G401.6 (cell line): ENCODE measurements around the gene IL27RA.
"Not testable (repeated sequence)": the region's sequence is repeated elsewhere in the genome, so short reads cannot be mapped to it uniquely, and the experiment has no call there.

Experiments
- FAIRE-seq: peaks from 2 replicates; lab custom pipeline; 2012; peaks lifted over from hg19 to GRCh38; lab: Jason Lieb, UNC

IL27RA gene

DNA sequence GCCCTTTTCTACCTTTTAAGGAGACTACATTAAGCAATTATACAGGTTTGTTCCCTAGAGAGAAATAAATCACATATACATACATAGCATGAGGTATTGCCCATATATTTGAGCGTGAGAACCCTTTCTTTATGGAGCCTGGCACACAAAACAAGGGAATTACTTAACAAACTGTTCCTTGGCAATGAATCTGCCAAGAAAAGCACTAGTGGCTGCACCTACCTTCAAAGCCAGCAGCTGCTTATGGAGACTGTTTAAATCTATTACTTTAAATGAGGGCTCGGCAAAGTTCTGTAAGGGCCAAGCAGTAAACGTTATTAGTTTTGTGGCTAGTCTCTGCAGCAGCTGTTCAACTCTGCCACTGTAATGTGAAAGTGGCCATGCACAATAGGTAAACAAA lies 32.5 kb upstream of the IL27RA start:
- no peak for FAIRE-seq

DNA sequence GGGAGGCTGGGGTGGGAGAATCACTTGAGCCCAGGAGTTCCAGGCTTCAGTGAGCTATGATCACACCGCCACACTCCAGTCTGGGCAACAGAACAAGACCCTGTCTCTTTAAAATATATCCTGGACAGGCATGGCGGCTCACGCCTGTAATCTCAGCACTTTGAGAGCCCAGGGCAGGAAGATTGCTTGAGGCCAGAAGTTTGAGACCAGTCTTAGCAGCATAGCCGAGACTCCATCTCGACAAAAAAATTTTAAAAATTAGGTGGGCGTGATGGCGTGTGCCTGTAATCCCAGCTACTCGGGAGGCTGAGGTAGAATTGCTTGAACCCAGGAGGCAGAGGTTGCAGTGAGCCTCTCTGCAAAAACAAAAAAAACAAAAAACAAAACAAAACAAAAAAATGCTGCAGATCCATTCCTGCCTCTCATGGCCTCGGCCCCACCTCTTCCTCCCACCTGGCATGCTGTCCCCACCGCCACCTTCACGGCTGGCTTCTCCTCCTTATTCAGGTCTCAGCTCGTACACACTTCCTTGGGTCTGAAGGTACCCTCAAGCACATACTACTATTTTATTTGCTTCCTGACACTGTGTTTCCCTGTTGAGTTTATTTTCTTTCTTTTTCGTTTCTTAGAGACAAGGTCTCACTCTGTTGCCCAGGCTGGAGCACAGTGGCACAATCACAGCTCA lies 30.7 kb upstream of the IL27RA start:
- no peak for FAIRE-seq

DNA sequence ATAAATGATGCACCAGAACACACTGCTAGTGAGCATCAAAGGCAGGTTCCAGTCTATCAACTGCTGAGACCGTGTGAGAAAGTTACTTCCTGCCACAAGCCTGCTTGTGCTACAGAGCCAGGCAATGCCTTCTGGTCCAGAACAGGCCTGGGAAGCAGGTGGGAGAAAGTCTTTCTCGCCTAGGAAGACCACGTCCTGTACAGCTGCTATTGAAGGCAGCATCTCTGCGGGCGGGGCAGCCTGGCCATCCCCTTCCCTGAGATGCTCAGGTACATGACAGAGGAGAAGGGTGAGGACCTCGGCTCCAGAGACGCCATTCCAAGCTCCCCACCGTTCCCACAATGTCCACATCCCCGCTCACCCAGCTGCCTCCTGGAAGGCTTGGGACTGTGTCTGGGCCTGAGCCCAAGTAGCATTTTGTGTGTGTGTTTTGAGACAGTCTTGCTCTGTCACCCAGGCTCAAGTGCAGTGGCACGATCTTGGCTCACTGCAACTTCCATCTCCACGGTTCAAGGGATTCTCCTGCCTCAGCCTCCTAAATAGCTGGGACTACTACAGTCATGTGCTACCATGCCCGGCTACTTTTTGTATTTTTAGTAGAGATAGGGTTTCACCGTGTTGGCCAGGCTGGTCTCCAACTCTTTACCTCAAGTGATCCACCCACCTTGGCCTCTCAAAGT lies 28.9 kb upstream of the IL27RA start:
- no peak for FAIRE-seq

DNA sequence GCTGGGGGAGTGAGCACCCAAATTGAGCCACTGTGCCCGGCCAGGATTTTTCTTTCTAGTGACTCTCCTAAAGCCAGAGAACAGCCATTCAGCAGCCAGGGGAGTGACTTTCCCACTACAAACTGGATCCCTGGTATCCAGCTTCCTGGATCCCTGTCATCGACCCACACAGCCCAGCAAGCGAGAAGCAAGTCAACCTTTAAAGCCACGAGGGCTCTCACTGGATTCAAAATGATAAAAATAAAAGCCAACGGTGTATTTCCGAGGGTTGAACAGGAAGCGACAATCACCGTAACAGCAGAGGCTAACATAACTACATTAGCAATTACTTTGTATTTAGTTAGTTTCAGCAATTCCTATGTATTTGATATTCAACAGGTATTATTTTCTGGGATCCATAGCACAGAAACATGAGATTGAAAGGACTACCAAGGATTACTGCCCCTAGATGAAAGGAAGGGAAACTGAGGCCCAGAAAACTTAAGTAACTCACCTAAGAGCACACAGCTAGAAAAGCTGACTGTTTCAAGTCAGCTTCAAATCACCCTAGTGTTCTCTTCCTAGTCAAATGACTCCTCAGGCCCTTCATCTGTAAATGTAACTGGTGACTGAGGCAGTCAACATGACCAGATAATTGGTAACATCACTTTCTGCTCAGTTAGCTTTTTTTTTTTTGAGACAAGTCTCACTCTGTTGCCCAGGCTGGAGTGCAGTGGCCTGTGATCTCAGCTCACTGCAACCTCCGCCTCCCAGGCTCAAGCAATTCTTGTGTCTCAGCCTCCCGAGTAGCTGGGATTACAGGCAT lies 28.1 kb upstream of the IL27RA start:
- FAIRE-seq: no peak

DNA sequence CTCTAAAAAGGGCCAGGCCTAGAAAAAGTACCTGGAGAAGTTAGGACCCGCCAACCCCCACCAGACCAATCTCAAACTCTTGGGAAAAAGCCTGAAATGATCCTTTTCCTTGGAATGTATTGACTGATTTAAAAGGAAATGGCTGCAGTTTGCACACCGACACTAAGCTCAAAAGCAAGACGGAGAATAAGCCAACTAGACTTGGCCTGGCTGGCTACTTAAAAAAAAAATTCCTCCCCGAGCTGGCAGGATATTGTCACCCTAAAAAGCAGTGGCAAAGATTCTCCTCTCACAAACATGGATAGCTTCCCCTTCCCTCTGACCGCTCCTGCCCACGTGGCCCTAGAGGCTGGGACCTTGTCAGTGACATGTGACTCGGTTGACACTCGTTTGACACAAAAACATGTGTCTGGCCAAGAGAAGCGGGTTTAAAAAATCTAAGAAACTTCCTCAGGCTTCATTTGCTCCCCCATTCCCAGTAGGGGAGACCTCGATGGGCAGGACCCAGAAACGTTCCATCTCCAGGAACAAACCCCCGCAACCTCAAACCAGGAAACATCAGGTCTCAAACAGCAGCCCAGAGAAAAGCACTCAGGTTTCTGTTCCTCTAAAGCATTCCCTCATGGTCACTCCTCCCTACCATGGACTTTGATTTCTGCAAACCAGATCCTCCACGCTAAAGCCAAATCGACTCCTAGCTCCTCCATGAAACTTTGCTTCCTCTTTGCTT lies 26.8 kb upstream of the IL27RA start:
- no peak for FAIRE-seq

DNA sequence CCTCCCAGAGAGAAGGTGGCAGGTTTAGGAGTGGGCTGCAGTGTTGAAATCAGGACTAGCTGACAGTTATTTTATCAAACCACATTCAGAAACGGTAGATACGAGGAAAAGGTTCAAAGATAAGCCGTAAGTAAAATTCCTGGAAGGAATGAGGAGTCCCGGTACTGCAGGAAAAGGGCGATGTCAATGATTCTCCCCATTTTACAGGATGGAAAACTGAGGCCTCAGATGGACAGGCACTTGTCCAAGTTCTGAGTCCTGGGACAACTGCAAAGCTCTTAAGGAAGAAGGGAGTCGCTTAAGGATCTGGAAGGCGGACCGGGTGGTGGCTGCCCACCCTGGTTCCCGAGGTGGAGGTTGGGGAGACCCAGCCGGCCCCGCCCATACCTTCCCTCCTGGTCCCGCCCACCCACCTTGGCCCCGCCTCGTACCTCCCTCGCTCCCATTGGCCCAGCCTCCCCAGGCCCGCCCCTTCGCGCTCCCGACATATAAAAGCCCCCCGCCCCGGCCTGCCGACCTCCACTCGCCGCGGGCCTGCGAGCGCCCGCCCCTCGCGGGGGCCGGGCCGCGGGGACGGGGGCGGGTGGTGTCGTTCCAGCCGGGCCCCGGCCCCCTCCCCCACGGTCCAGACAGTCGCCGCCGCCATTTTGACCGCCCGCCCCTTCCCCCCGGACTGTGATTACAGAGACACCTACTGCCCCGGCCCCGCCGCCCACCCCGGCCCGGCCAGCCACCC lies 26.0 kb upstream of the IL27RA start:
- FAIRE-seq: no peak

DNA sequence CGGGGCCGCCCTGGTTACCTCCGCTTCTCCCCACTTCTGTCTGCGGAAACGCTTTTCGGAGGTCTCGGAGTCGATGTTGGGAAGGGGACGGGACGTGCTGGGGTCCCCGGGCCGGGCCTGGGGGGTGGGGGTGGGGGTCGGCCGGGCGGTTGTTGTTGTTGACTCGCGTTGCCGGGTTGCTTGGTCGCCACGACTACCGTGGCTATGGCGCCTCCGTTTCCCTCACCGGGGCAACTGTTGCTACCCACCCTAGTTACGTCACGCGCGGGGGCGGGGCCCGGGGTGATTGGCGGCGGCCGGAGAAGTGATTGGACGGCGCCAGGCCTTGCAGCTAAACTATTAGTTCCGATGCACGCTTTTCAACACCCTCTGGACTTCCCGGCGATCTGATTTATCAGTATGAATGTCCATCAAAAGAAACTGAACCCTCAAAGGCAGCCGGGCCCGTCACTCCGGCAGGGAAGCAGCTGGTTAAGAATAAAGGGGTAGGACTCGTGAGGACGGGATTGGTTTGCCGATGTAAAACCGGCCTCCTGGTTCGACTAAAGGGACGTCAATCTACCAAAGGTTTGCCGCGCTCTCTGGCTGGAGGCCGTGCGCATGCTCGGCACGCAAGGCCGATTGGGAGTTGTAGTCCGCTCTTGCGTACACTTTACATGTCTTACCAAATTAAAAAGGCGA lies 25.3 kb upstream of the IL27RA start, which contains the start of gene RFX1:
RFX1 (minus strand) TSS at position 236 of the 681 bp plus-strand sequence. CDS start 12,477 bp downstream, outside the sequence.
- FAIRE-seq: peak; percentile 96

DNA sequence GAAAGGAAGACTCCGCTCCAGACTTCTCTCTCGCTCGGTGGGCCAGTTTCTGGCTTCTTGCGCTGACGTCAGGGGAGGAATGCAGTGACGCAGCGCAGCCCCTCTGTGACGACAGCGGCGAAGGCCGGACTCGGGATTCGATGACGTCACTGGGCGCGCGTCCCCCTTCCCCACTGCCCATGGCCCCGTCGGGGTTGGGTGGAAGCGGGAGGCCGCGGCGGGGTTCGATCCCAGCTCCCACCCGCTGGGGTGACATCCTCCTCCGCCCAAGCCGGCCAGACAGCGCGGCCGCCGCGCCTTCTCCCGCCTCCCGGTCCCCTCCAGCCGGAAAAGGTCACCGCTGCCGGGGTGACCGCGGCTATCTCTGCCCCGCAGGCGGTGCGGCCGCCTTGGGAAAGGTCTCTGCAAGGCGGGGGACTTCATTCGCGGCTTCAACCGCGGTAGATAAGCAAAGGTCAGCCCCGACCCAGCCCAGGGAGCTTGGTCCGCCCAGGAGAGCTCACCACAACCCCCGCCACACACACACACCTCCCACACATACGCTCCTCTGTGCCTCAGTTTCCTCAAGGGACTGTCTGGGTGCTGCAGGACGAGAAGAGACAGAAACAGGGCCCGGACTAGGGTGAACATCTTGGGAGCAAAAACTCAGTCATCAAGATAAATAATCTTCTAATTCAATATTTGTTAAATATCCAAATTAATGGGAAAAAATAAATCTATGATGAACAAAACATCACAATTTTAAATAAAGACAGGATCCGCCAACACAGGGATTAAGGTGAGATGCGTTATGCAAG lies 24.6 kb upstream of the IL27RA start:
- FAIRE-seq: no peak

DNA sequence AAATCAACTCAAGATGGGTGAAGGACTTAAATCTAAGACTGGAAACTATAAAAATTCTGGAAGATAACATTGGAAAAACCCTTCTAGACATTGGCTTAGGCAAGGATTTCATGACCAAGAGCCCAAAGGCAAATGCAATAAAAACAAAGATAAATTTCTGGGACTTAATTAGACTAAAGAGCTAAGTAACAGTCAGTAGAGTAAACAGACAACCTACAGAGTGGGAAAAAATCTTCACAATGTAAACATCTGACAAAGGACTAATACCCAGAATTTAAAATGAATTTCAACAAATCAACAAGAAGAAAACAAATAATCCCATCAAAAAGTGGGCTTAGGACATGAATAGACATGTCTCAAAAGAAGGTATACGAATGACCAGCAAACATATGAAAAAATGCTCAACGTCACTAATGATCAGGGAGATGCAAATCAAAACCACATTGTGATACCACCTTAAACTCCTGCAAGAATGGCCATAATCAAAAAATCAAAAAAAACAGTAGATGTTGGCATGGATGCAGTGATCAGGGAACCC lies 19.1 kb upstream of the IL27RA start:
- FAIRE-seq: no peak

DNA sequence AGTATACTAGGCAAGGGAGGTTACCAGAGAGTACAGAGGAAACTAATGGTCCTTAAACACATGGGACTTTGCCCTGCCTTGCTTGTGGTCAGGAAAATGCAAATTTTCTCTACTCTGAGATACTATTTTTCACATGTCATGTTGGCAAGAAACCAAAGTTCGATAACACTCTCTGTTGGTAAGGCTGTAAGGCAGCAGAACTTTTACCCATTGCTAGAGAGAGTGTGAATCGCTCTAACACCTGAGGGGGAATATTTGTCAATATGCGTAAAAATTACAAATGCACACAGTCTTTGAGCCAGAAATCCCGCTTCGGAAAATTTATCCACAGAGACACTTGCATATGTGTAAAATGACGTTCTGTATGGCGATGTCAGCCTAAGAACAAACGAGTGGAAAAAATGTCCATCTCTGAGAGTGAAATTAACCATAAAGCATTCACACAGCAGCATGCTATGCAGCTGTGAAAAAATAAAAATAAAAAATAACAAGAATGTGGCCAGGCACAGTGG lies 16.0 kb upstream of the IL27RA start:
- FAIRE-seq: no peak

DNA sequence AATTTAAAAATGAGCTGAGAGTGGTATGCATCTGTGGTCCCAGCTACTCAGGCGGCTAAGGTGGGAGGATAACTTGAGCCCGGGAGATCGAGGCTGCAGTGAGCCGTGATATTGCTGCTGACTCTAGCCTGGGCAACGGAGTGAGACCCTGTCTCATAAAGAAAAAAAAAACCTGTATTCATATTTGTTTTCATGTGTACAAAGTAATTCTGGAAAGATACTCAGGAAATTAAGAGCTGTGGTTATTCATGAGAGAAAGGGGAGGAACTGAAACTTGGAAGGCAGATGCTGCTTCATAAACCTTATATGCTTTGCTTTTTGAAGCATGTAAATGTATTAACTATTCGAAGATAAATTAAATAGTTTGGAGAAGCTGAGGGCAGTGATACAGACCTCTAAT lies 12.5 kb upstream of the IL27RA start:
- FAIRE-seq: no peak

DNA sequence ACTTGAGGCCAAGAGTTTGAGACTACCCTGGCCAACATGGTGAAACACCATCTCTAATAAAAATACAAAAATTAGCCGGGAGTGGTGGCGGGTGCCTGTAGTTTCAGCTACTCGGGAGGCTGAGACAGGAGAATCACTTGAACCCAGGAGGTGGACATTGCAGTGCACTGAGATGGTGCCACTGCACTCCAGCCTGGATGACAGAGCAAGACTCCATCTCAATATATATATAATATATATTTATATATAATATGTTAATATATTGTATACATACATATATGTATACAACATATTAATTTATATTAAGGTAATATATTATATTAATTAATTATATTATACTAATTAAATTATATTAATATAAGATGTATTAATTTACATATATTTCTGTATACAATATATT lies 11.8 kb upstream of the IL27RA start:
- not testable (repeated sequence) for FAIRE-seq

DNA sequence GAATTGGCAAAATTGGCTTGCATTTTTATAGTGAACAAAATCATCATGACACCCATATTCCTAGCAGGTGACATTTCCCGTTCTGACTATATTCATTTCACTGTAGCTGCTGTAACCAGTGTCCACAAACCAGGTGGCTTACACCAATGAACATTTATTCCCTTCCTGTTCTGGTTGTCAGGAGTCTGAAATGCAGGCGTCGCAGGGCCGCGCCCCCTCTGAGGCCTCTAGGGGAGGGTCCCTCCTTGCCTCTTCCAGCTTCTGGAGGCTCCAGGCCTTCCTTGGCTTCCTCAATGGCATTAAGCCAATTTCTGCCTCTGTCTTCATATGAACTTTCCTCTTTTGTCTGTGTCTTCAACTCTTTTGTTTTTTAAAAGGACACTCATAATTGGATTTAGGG lies 10.1 kb upstream of the IL27RA start:
- no peak for FAIRE-seq

DNA sequence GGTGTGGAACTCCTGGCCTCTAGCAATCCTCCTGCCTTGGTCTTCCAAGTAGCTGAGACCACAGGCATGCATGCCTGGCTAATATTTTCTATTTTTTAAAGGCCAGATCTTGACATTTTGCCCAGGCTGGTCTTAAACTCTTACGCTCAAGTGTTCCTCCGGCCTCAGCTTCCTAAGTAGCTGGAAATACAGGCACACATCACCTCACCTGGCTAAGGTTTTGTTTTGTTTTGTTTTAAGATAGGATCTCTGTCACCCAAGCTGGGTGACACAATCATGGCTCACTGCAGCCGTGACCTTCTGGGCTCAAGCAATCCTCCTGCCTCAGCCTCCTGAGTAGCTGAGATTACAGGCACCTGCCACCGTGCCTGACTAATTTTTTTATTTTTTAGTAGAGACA lies 9.1 kb upstream of the IL27RA start:
- FAIRE-seq: no peak

DNA sequence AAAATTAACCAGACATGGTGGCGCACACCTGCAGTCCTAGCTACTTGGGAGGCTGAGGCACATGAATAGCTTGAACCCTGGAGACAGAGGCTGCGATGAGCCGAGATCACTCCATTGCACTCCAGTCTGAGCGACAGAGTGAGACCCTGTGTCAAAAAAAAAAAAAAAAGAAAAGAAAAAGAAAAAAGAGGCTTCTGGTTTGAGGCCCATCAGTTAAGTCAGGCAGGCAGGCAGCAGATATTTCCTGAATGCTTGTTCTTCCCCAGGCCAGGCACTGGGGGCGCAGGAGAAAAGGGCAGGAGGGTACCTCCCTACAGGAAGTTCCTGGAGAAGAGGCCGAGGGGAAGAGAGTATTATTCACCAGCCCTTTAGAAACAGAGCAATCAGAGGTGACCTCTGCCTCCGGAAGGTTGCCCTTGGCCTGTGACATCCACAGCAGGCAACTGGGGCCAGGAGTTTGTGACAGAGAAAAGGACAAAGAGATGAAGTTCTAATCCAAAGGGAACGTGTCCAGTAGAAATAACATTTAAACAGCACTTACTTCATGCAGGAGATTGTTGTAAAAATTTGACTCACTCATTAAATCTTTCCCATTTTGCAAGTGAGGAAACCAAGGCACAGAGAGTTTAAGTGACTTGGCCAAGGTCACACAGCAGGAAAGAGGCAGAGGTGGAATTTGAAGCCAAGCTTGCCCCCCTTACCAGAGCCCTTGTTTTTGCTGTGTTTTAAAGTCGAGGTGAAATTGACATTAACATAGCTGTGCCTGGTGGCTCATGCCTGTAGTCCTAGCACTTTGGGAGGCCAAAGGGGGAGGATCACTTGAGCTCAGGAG lies 7.9 kb upstream of the IL27RA start:
- peak; percentile 84 for FAIRE-seq

DNA sequence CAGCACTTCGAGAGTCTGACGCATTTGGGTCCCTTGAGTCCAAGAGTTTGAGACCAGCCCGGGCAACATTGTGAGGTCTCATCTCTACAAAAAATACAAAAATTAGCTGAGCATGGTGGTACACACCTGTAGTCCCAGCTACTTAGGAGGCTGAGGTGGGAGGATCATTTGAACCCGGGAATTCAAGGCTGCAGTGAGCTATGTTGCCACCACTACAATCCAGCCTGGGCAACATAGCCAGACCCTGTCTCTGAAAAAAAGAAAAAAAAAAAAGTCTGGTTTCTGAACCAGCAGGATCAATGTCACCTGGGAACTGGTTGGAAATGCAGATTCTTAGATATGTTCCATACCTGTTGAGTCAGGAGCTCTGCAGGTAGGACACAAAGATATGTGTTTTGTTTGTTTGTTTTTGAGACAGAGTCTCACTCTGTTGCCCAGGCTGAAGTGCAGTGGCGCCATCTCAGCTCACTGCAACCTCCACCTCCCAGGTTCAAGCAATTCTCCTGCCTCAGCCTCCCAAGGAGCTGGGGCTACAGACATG lies 4.8 kb upstream of the IL27RA start:
- FAIRE-seq: not testable (repeated sequence)

DNA sequence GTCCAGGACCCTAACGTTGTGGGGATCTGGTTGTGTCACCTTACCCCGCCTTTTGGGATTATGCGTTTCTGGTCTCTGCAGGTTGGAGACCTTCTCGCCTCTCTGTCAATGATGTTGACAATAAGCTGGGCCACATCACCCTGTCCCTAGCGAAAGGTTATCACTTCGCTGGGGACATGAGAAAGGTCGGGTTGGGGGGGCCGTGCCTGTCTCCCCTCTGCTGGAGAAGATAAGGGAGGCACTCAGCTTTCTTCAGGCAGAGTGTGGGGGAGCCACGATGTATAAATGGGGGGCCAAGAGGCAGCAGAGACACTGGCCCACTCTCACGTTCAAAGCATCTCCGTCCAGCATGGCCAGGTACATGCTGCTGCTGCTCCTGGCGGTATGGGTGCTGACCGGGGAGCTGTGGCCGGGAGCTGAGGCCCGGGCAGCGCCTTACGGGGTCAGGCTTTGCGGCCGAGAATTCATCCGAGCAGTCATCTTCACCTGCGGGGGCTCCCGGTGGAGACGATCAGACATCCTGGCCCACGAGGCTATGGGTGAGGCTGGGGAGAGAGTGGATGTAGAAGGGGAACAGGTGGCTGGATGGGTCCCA lies 3.6 kb upstream of the IL27RA start, which contains the start of gene RLN3:
RLN3 (plus strand) TSS at position 293 of the 595 bp plus-strand sequence; CDS start at position 350, 57 bp downstream.
- FAIRE-seq: no peak

DNA sequence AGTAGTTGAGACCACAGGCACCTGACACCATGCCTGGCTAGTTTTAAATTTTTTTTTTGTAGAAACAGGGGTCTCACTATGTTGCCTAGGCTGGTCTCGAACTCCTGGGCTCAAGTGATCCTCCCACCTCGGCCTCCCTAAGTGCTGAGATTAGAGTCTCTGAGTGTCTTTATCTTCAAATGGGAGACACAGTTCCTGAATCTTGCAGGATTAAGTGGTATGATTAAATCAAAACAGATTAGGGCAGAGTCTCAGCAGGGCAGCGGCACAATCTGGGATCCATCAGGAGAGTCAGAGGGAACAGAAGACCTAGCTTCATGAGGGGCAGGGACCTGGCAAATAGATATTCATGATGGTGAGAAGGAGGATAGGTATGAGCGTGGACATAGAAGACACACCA lies 2.7 kb upstream of the IL27RA start:
- no peak for FAIRE-seq
